Erythroblast (primary cell): ENCODE results near the gene RNF123.
"Not testable (repeated sequence)": the region's sequence is repeated elsewhere in the genome, so short reads cannot be mapped to it uniquely, and the experiment has no call there.

Experiments used
- GATA1 ChIP-seq: IDR thresholded peaks from 2 replicates; pipeline ENCODE4 v1.6.1; 2011; ENCODE audit warnings: low read depth, mild to moderate bottlenecking, control low read depth, low read length, moderate library complexity
- POLR2A ChIP-seq: IDR thresholded peaks from 2 replicates; pipeline ENCODE4 v1.6.1; 2011; ENCODE audit warnings: mild to moderate bottlenecking, low read length

GRCh38 chr3:49688338-49689045, 865 bp upstream of the RNF123 start:
- TF ChIP-seq POLR2A, GATA1: not testable (repeated sequence)
